HUES64 (cell line): ENCODE results near the gene ARHGAP15.

Experiments used
- H3K27ac ChIP-seq: 2 replicates; pipeline ENCODE4 v1.7.0; 2013; ENCODE audit warnings: low read depth, low read length, inconsistent platforms
- H3K27me3 ChIP-seq: 2 replicates; pipeline ENCODE4 v1.6.1; 2013; ENCODE audit warnings: mild to moderate bottlenecking, low read length; ENCODE audit not compliant: insufficient read depth
- H3K36me3 ChIP-seq: 2 replicates; pipeline ENCODE4 v1.6.1; 2013; ENCODE audit warnings: mild to moderate bottlenecking, low read length; ENCODE audit not compliant: insufficient read depth
- H3K4me1 ChIP-seq: 2 replicates; pipeline ENCODE4 v1.6.1; 2013; ENCODE audit warnings: mild to moderate bottlenecking, low read length, moderate library complexity; ENCODE audit not compliant: insufficient read depth
- H3K4me3 ChIP-seq: 2 replicates; pipeline ENCODE4 v1.5.1; 2013; ENCODE audit warnings: mild to moderate bottlenecking, low read length, moderate library complexity
- H3K9ac ChIP-seq: 2 replicates; pipeline ENCODE4 v1.6.1; 2013; ENCODE audit warnings: mild to moderate bottlenecking, low read depth, low read length
- H3K9me3 ChIP-seq: 2 replicates; pipeline ENCODE4 v1.6.1; 2013; ENCODE audit warnings: low read depth, low read length; ENCODE audit not compliant: insufficient read depth
- WGBS: fragments of 150-250, 120-280 bp; methylation state at CpG from one replicate; pipeline ENCODE4 v1.1.7; 2013; ENCODE audit warnings: missing lambda C conversion rate; 5-methylcytosine and 5-hydroxymethylcytosine counted together

Gene ARHGAP15

GRCh38 chr2:143617803-143618415, 488.7 kb downstream of the ARHGAP15 start:
- H3K9me3 ChIP-seq = no peaks in the 10 kb centered on the region
- WGBS = 91% methylated on average over 2 of the region's 2 CpGs
- no peaks in the 10 kb centered on the region for H3K36me3 ChIP-seq
- no peak overlapping the region for H3K27ac ChIP-seq
- peaks cover 4% of the 10 kb centered on the region; the same call in 1 of the 2 replicates for H3K4me1 ChIP-seq
- H3K4me3 ChIP-seq = no peak overlapping the region
- no peaks in the 10 kb centered on the region for H3K27me3 ChIP-seq
- H3K9ac ChIP-seq = no peak overlapping the region

- no peaks in the 10 kb centered on the region for H3K9me3 ChIP-seq
- H3K4me3 ChIP-seq = no peak overlapping the region
- H3K4me1 ChIP-seq = peaks cover 4% of the 10 kb centered on the region; the same call in 1 of the 2 replicates
- no peak overlapping the region for H3K27ac ChIP-seq
- H3K9ac ChIP-seq = no peak overlapping the region
- H3K27me3 ChIP-seq = no peaks in the 10 kb centered on the region
- WGBS = 92% methylated on average over 2 of the region's 2 CpGs
- H3K36me3 ChIP-seq = no peaks in the 10 kb centered on the region
These were observed 492.9 kb downstream of the ARHGAP15 start for GRCh38 chr2:143622106-143622505.

- no peak overlapping the region for H3K4me3 ChIP-seq
- 89% methylated on average over 6 of the region's 6 CpGs for WGBS
- no peak overlapping the region for H3K27ac ChIP-seq
- no peak overlapping the region for H3K9ac ChIP-seq
- H3K4me1 ChIP-seq = peaks cover 4% of the 10 kb centered on the region; the same call in 1 of the 2 replicates
- no peaks in the 10 kb centered on the region for H3K27me3 ChIP-seq
- H3K36me3 ChIP-seq = no peaks in the 10 kb centered on the region
- no peaks in the 10 kb centered on the region for H3K9me3 ChIP-seq
These were observed 494.2 kb downstream of the ARHGAP15 start for GRCh38 chr2:143623231-143623908.

DNA sequence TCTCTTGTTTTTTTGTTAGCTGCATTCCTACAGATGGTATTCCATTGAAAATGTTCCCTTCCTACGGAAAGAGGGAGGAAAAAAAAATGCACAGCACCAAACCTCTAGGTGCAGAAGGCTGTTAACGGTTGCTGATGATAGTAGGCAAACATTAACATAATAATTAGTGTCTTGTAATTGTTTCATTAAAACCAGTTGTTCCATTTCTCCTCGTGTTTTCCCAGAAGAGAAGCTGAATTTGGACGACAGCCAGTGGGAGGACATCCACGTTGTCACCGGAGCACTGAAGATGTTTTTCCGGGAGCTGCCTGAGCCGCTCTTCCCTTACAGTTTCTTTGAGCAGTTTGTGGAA, 494.7 kb downstream of the ARHGAP15 start:
- H3K27ac ChIP-seq = no peak overlapping the region
- H3K4me3 ChIP-seq = no peak overlapping the region
- no peaks in the 10 kb centered on the region for H3K9me3 ChIP-seq
- H3K9ac ChIP-seq = no peak overlapping the region
- 84% methylated on average over 7 of the region's 8 CpGs for WGBS
- H3K27me3 ChIP-seq = no peaks in the 10 kb centered on the region
- peaks cover 4% of the 10 kb centered on the region; the same call in 1 of the 2 replicates for H3K4me1 ChIP-seq
- no peaks in the 10 kb centered on the region for H3K36me3 ChIP-seq

GRCh38 chr2:143629340-143629739, 500.1 kb downstream of the ARHGAP15 start:
- no peak overlapping the region for H3K27ac ChIP-seq

DNA sequence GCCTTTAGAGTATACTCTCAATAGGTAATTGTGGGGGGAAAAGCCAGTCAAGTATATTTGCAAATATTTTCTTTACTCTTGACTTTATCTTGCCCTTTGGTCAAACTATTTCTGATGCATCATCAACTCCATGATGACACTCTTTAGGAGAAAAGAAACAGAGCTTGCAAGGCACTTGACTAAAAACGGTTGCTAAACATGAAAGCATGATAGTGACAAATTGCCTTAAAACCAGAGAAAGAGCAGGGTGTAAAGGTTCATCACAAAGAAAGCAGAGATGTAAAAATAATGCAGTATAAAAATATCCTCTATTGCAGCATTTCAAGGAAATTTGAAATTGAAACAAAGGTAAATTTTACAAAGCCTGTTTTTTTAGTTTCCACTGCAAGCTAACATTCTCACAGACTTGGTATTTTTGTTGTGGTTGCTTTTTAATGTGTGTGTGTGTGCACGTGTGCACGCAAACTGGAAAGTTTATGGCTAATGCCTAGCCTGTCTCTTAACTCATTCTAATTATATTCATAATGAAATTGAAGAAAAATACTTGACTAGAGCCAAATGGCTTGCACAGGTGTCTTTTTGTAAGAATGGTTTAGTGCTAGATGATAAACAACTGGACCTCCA, 503.6 kb downstream of the ARHGAP15 start:
- Histone ChIP-seq H3K4me3 (no peak overlapping the region), H3K9me3 (peaks cover 5% of the 10 kb centered on the region; the same call in 1 of the 2 replicates)

More at GRCh38 chr2:143629340-143629739, 500.1 kb downstream of the ARHGAP15 start:
- Histone ChIP-seq H3K9ac (no peak overlapping the region), H3K4me3 (no peak overlapping the region), H3K4me1 (no peaks in the 10 kb centered on the region), H3K9me3 (no peaks in the 10 kb centered on the region), H3K27me3 (no peaks in the 10 kb centered on the region), H3K36me3 (no peaks in the 10 kb centered on the region)

DNA sequence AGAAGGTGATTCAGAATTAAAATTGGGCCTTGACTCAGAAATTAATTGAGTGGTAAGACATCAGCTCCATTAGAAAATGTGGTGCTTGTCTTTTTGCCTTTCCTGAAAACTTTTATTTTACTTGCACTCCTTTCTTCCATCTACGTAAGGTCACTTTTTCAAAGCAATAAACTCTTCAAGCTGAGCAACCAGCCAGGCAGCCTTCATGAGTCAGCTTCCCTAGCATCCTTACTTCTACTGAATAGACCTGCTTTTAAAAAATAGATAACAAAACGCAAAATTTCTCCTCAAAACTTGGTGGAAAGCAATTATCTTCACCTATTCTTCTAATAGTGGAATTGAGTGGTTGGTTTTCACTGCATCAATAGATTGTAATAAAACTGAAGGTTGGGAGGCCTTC, 504.2 kb downstream of the ARHGAP15 start:
- Histone ChIP-seq H3K9me3 (peaks cover 5% of the 10 kb centered on the region; the same call in 1 of the 2 replicates), H3K4me1 (no peaks in the 10 kb centered on the region), H3K9ac (no peak overlapping the region), H3K27me3 (no peaks in the 10 kb centered on the region), H3K36me3 (no peaks in the 10 kb centered on the region), H3K27ac (no peak overlapping the region), H3K4me3 (no peak overlapping the region)
- WGBS = 100% methylated on average over 1 of the region's 2 CpGs

More for the DNA sequence above, 503.6 kb downstream of the ARHGAP15 start:
- Histone ChIP-seq H3K27ac (no peak overlapping the region), H3K4me1 (no peaks in the 10 kb centered on the region), H3K9ac (no peak overlapping the region), H3K27me3 (no peaks in the 10 kb centered on the region), H3K36me3 (no peaks in the 10 kb centered on the region)
- 86% methylated on average over 1 of the region's 3 CpGs for WGBS

GRCh38 chr2:143635302-143635701, 506.1 kb downstream of the ARHGAP15 start:
- Histone ChIP-seq H3K9ac (no peak overlapping the region), H3K4me3 (no peak overlapping the region), H3K4me1 (no peaks in the 10 kb centered on the region), H3K9me3 (peaks cover 5% of the 10 kb centered on the region; the same call in 1 of the 2 replicates), H3K27ac (no peak overlapping the region), H3K36me3 (no peaks in the 10 kb centered on the region), H3K27me3 (no peaks in the 10 kb centered on the region)
- WGBS = 92% methylated on average over 2 of the region's 2 CpGs

- Histone ChIP-seq H3K4me1 (no peaks in the 10 kb centered on the region), H3K9ac (no peak overlapping the region), H3K27me3 (no peaks in the 10 kb centered on the region), H3K36me3 (no peaks in the 10 kb centered on the region), H3K9me3 (peaks cover 5% of the 10 kb centered on the region; the same call in 1 of the 2 replicates), H3K4me3 (no peak overlapping the region), H3K27ac (no peak overlapping the region)
- 96% methylated on average over 2 of the region's 2 CpGs for WGBS
These were observed 506.7 kb downstream of the ARHGAP15 start for GRCh38 chr2:143635936-143636335.

- WGBS = 89% methylated on average over 5 of the region's 5 CpGs
- Histone ChIP-seq H3K9ac (no peak overlapping the region), H3K9me3 (peaks cover 5% of the 10 kb centered on the region; the same call in 1 of the 2 replicates), H3K27me3 (no peaks in the 10 kb centered on the region), H3K36me3 (no peaks in the 10 kb centered on the region), H3K27ac (no peak overlapping the region), H3K4me1 (0 out of 2 replicates have a peak, but pooled peaks cover under 1% of the 10 kb centered on the region), H3K4me3 (no peak overlapping the region)
These were observed 511.6 kb downstream of the ARHGAP15 start for GRCh38 chr2:143640826-143641225.

DNA sequence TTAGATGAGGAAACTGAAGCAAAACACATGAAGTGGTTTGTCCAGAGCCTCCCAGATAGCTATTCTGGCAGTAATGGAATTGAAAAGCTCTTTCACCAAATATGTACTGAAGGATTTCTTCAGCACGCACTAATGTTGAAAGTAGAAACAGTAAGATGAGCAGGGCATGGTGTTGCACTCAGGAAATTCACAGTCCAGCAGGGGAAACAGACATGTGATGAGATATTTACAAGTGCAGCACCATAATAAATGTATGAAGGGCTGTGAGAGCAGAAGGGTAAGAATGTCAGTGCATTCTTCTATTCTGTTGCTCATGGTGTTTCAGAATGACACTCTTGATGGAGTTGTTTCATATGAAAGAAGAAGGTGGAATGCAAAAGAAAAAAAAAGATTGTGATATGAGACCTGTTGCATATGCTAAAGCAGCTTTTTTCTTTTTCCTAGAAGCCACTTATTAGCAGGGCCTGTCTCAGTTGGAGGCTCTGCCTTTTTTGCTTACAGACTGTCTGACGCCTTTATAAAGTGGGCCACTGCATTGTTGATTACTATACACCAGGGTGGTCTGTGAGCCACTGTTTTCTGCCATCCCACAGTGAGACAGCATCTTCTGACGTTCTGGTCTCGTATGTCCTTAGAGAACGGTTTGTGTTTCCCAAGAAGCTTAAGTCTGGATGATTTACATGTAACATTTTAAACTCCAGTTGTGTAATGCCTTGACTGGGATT, 516.9 kb downstream of the ARHGAP15 start:
- no peaks in the 10 kb centered on the region for H3K36me3 ChIP-seq
- no peaks in the 10 kb centered on the region for H3K27me3 ChIP-seq
- no peak overlapping the region for H3K9ac ChIP-seq
- 69% methylated on average over 5 of the region's 5 CpGs for WGBS
- H3K9me3 ChIP-seq = no peaks in the 10 kb centered on the region
- H3K4me3 ChIP-seq = no peak overlapping the region
- no peak overlapping the region for H3K27ac ChIP-seq
- peaks cover 8% of the 10 kb centered on the region; the same call in 1 of the 2 replicates for H3K4me1 ChIP-seq
